HepG2 (cell line): ENCODE data around the gene ITGB7. TPM values are rescaled to one million over a fixed set of nuclear protein-coding genes. Genes with fewer than 3 reads are reported as not detected.
A peak's percentile ranks its signal among the peaks of the same experiment; 100 is the strongest.

Experiments
- ATM ChIP-seq: fragments of 450-650 bp; IDR thresholded peaks from 2 replicates; pipeline ENCODE4 v1.7.1; 2017; ENCODE audit warnings: mild to moderate bottlenecking, borderline replicate concordance
- FOXA1 ChIP-seq, 2 experiments: fragments of 450-650 bp in 1 of 2; sonication (generic) in 1 of 2; formaldehyde crosslinking in 1 of 2; IDR thresholded peaks; 2 replicates each; pipeline versions ENCODE4 v1.4.0 to v1.6.1; 2016 to 2020; ENCODE audit warnings: missing genetic modification reagents in 1 of 2
- KAT8 ChIP-seq: IDR thresholded peaks from 2 replicates; pipeline ENCODE4 v1.6.1; 2016; ENCODE audit warnings: missing genetic modification reagents, missing compliant biosample characterization
- KDM5B ChIP-seq: sonication (generic); formaldehyde crosslinking; IDR thresholded peaks from 2 replicates; pipeline ENCODE4 v1.4.0; 2020; ENCODE audit warnings: missing genetic modification reagents, mild to moderate bottlenecking, borderline replicate concordance
- MED8 ChIP-seq: sonication (generic); formaldehyde crosslinking; IDR thresholded peaks from 2 replicates; pipeline ENCODE4 v1.8.1; 2023; ENCODE audit warnings: mild to moderate bottlenecking, missing genetic modification reagents; ENCODE audit not compliant: insufficient replicate concordance
- NFYB ChIP-seq: sonication (generic); formaldehyde crosslinking; IDR thresholded peaks from 2 replicates; pipeline ENCODE4 v1.4.0; 2020; ENCODE audit warnings: missing genetic modification reagents
- ONECUT2 ChIP-seq: sonication (generic); formaldehyde crosslinking; IDR thresholded peaks from 2 replicates; pipeline ENCODE4 v1.4.0; 2020; ENCODE audit warnings: missing genetic modification reagents
- POGK ChIP-seq: sonication (generic); formaldehyde crosslinking; conservative IDR thresholded peaks from 2 replicates; pipeline ENCODE4 v1.8.0; 2022; ENCODE audit warnings: mild to moderate bottlenecking, moderate library complexity, missing genetic modification reagents
- SIX4 ChIP-seq: sonication (generic); formaldehyde crosslinking; IDR thresholded peaks from 2 replicates; pipeline ENCODE4 v1.4.0; 2020; ENCODE audit warnings: missing genetic modification reagents
- SMAD3 ChIP-seq: sonication (generic); formaldehyde crosslinking; IDR thresholded peaks from 2 replicates; pipeline ENCODE4 v1.4.0; 2020; ENCODE audit warnings: missing genetic modification reagents
- SYNCRIP ChIP-seq: fragments of 200-400 bp; formaldehyde crosslinking; IDR thresholded peaks from 2 replicates; pipeline ENCODE4 v1.6.1; 2018; ENCODE audit warnings: mild to moderate bottlenecking, low read depth, low read length; ENCODE audit not compliant: insufficient read depth
- THAP7 ChIP-seq: sonication (generic); formaldehyde crosslinking; IDR thresholded peaks from 2 replicates; pipeline ENCODE4 v1.8.1; 2023; ENCODE audit warnings: mild to moderate bottlenecking, missing genetic modification reagents
- UBTF ChIP-seq: sonication (generic); formaldehyde crosslinking; IDR thresholded peaks from 2 replicates; pipeline ENCODE4 v1.4.0; 2020; ENCODE audit warnings: mild to moderate bottlenecking, missing genetic modification reagents
- YEATS2 ChIP-seq: sonication (generic); formaldehyde crosslinking; IDR thresholded peaks from 2 replicates; pipeline ENCODE4 v1.4.0; 2020; ENCODE audit warnings: missing genetic modification reagents, borderline replicate concordance
- ZNF124 ChIP-seq: sonication (generic); formaldehyde crosslinking; IDR thresholded peaks from 2 replicates; pipeline ENCODE4 v1.4.0; 2020; ENCODE audit warnings: missing genetic modification reagents
- ZNF441 ChIP-seq: sonication (generic); formaldehyde crosslinking; IDR thresholded peaks from 2 replicates; pipeline ENCODE4 v1.7.0; 2021; ENCODE audit warnings: missing genetic modification reagents, borderline replicate concordance
- ZNF564 ChIP-seq: sonication (generic); formaldehyde crosslinking; IDR thresholded peaks from 2 replicates; pipeline ENCODE4 v1.8.1; 2023; ENCODE audit warnings: mild to moderate bottlenecking, missing genetic modification reagents
- ZNF609 ChIP-seq: sonication (generic); formaldehyde crosslinking; IDR thresholded peaks from 2 replicates; pipeline ENCODE4 v1.4.0; 2020; ENCODE audit warnings: mild to moderate bottlenecking, missing genetic modification reagents, borderline replicate concordance
- polyA plus RNA-seq, 8 experiments: library from polyadenylated mRNA; depleted of rRNA in 3 of 8; stranded (reverse) in 7 of 8; unstranded in 1 of 8; fragments of >200 nt; fragmentation: Illumina TruSeq in 4 of 8; extraction: Trizol in 4 of 8; gene quantifications; 2 replicates each; pipeline versions ENCODE4 v1.2.1 to v1.2.3, GENCODE V29; 2011 to 2016; ENCODE audit warnings: low read depth in 4 of 8, missing spikeins in 1 of 8, mixed read lengths in 1 of 8; ENCODE audit not compliant: insufficient read depth in 1 of 8
- total RNA-seq, 5 experiments: library from RNA; depleted of rRNA; stranded (reverse); fragments of >200 nt; fragmentation: Illumina TruSeq; extraction: Trizol; gene quantifications; 2 replicates each; pipeline ENCODE4 v1.2.3, GENCODE V29; 2016; ENCODE audit warnings: low read depth in 1 of 5

Gene ITGB7
- total and polyA plus RNA-seq, 2 of the 13 experiments (the other 11 are each of a cell fraction or from before 2014, with no cell fraction given) = 0.16 to 0.18 TPM

DNA sequence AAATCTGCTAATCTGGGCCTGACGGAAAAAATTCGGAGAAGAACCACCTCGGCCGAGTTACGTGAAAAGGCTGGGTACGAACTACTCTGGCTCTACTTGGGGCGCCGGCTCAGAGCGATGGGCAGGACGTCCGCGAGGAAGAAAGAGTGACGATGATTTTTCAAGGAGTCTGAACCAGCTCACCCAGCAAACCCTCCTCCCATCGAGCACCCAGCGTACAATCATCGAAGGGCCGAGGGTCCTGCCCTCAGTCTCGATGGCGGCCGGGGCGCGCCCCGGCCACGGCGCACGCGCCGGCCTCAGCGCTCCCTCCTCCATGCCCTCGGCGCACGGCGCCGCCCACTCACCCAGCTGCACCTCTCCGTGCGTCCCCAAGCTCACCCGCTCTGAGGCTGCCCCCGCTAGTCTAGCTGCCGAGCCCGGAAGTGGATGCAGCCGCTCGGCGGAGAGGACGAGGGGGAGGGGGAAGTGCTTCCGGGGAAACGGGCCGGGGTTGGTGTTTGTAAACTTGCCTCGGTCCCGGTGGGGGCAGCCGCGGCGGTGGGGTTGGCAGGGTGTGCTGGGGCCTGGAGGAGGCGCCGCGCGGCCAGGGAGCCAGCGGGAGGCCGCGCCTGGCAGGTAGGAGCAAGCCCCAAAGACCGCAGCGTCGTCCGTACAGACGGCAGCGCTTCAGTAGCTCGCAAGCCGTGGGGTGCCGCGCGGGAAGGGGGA, 26.7 kb downstream of the ITGB7 start, which contains the start of the genes CSAD and ZNF740 (continued):
- TF ChIP-seq ZNF609 (CRISPR knock-in tag) = peak; percentile 8; the same call in 1 of the 2 replicates
- no peak for TF ChIP-seq ONECUT2 (CRISPR knock-in tag)
- TF ChIP-seq FOXA1 (IDR thresholded peaks at IDR 0.05) = no peak
- TF ChIP-seq FOXA1 (CRISPR knock-in tag; IDR thresholded peaks at IDR 0.05) = peak; percentile 76
- no peak for TF ChIP-seq THAP7 (CRISPR knock-in tag)
- peak; percentile 74 for TF ChIP-seq YEATS2
- TF ChIP-seq ZNF441 (CRISPR knock-in tag) = peak; percentile 72
- peak; percentile 26; the same call in 1 of the 2 replicates for TF ChIP-seq NFYB (CRISPR knock-in tag)
- TF ChIP-seq KAT8 (CRISPR knock-in tag) = peak; percentile 91
- no peak for TF ChIP-seq ZNF124 (CRISPR knock-in tag)
- peak; percentile 18; the same call in 1 of the 2 replicates for TF ChIP-seq SIX4
- peak; percentile 80; the same call in 1 of the 2 replicates for TF ChIP-seq KDM5B
- peak; percentile 57; the same call in 1 of the 2 replicates for TF ChIP-seq UBTF
- no peak for TF ChIP-seq ATM
- peak; percentile 25; the same call in 1 of the 2 replicates for TF ChIP-seq SMAD3 (CRISPR knock-in tag)
- TF ChIP-seq POGK = no peak
- TF ChIP-seq SYNCRIP = no peak
- no peak for TF ChIP-seq MED8 (CRISPR knock-in tag)
- TF ChIP-seq ZNF564 (CRISPR knock-in tag) = no peak
